Activated gamma-delta T cell treated with Interleukin-2 at 50 U/mL for 16 hours (primary cell): ENCODE measurements around the gene URB2.
"Not testable (repeated sequence)": the region's sequence is repeated elsewhere in the genome, so short reads cannot be mapped to it uniquely, and the experiment has no call there.

ENCODE experiments used
- DNase-seq: peaks from one replicate; pipeline ENCODE4 v3.0.0-alpha.2; 2020

The URB2 gene

DNA sequence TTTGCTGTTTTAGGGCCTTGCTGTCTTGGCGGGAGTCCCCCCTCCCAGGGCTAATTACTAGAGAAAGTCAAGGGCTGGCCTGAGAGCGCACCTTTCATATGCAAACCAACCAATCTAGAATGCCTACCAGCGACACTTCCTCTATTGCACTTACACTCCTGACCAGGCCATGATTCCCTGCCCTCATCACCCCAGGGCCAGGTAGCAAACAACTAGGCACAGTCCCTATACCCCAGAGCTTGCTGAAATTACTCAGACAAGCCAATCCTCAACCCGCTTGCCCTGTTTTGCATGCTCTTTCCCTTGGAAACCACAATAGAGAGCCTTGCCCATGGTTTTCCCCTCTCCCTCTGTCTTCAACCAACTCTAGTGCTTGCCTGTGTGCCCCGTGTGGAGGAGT lies 70.3 kb downstream of the URB2 start:
- DNase-seq, result no peak

DNA sequence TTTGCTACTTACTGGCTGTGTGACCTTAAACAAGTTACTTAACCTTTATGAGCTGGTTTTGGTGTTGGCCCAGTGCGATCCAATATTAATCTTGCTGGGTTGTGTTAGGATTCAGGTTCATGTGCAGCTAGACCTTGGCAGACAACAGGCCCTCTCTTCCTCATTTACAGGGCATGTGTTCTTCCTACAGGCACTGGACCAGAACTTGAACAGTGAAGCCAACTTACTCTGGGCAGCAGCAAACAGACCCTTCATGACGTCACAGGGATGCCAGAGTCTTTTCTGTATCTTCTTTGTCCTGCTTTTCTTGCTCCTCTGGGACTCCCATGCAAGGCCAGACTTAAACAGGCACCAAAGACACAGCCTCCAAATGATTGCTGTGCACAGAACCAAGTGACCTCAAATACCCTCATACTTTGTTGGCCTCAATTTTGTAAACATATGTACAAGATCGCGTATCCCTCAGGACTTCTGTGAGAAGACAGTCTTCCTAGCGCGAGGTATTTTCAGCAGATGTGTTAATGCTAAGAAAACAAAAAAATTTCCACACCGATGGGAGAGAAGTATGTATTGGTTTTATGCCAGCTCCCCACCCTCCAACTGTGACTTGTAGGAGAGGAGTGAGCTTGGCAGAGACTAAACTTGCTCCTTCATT lies 73.7 kb downstream of the URB2 start:
- DNase-seq, result no peak

DNA sequence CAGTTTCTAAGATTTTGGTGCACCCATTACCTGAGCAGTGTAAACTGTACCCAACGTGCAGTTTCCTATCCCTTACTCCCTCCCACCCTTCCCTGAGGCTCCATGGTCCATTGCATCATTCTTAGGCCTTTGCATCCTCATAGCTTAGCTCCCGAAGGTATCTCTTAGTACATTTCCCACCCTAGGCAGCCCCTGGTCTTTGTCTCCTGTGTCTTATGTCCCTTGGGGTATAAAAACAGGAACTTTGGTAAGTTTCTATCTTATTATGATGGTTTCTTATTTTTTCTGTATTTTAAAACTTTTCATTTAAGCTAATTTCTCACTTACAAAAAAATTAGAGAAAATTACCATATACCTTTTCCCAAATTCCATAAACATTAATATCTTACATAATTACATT lies 78.1 kb downstream of the URB2 start:
- no peak for DNase-seq

DNA sequence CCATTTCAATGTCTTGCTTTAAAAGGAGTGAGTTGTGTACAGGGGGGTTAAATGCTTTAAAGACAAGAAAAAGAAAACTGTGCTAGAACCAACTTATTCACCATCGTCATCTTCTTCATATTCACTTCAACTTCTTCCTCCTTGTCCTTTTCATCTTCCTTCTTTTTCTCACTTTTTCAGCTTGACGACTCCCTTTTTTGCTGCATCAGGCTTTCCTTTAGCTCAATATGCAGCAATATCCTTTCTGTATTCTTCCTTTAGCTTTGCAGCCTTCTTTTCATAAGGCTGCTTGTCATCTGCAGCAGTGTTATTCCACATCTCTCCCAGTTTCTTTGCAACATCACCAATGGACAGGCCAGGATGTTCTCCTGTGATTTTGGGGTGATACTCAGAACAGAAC lies 79.1 kb downstream of the URB2 start:
- not testable (repeated sequence) for DNase-seq

DNA sequence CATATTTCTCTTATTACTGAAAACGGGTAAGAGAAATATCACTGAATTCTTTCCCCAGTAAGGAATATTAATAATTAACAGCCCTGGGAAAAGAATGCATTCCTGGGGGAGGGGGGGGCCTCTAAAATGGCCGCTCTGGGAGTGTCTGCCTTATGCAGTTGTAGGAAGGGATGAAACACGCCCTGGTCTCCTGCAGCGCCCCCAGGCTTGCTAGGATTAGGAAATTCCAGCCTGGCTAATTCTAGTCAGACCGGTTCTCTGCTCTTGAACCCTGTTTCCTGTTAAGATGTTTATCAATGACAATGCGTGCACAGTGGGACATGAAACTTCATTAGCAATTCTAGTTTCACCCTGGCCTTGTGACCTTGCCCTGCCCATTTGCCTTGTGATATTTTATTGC lies 81.1 kb downstream of the URB2 start:
- DNase-seq, result not testable (repeated sequence)

DNA sequence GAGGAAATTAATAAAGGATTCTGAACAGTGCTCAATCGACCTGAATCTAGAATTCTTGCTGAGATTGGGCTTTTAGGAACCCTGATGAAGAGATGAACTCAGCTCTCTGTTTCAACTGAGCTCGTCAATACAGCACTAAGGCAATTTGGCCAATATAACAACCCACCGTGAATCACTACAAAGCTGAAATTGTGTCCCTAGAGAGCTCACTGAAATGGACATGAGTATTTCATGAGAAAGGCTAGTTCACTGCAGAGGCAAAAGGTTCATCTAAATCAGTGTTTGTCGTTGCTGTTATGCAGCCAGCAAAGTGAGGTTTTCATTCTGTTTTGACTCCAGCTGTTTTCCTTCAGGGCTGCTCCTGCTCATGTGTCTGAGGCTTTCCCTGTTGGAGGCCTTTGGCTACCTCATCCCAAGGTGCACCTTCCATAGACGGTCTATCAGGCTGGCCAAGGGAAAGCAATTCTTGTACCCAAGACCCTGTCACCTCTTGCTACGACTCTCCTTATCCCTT lies 83.5 kb downstream of the URB2 start:
- DNase-seq, result no peak
